Stimulated activated CD8-positive, alpha-beta memory T cell treated with anti-CD3 and anti-CD28 coated beads, Interleukin-15, amount 100 ng/mL, for 48 hours (primary cell): ENCODE data around the gene PPM1H.

Source experiments
- DNase-seq, 2 donors: peaks; one replicate each; pipeline ENCODE4 v3.0.0-alpha.2; 2020; ENCODE audit warnings: low read depth in 2 of 2

PPM1H gene

GRCh38 chr12:62613081-62613480, 321.9 kb downstream of the PPM1H start:
- no peak for DNase-seq

- no peak for DNase-seq
Observed at GRCh38 chr12:62606654-62607053, 328.3 kb downstream of the PPM1H start.

- no peak for DNase-seq
Observed at GRCh38 chr12:62605981-62606380, 329.0 kb downstream of the PPM1H start.

GRCh38 chr12:62604871-62605270, 330.1 kb downstream of the PPM1H start:
- no peak for DNase-seq

GRCh38 chr12:62604373-62604772, 330.6 kb downstream of the PPM1H start:
- no peak for DNase-seq

- DNase-seq, result no peak
Observed at GRCh38 chr12:62603811-62604098, 331.2 kb downstream of the PPM1H start.

GRCh38 chr12:62603061-62603810, 331.7 kb downstream of the PPM1H start:
- peak; percentile 67 to 72 for DNase-seq

GRCh38 chr12:62602255-62603060, 332.5 kb downstream of the PPM1H start:
- DNase-seq, result peak; percentile 79 to 84

GRCh38 chr12:62601765-62602164, 333.2 kb downstream of the PPM1H start:
- DNase-seq, result no peak

GRCh38 chr12:62599854-62600437, 335.0 kb downstream of the PPM1H start:
- DNase-seq, result no peak

- no peak for DNase-seq
Observed at GRCh38 chr12:62598846-62599245, 336.1 kb downstream of the PPM1H start.

GRCh38 chr12:62597253-62597652, 337.7 kb downstream of the PPM1H start:
- DNase-seq, result no peak
